Colonic mucosa (tissue), 4 donors: ENCODE results near the gene PIEZO1. TPM values are rescaled to one million over a fixed set of nuclear protein-coding genes. Genes with fewer than 3 reads are reported as not detected.

ENCODE experiments used
- DNase-seq: peaks from one replicate; pipeline ENCODE4 v3.0.0-alpha.2; 2020
- H3K27ac ChIP-seq: fragments of 200-600 bp; one replicate; pipeline ENCODE4 v1.8.0; 2021
- H3K27me3 ChIP-seq: fragments of 200-600 bp; one replicate; pipeline ENCODE4 v1.8.0; 2021
- H3K36me3 ChIP-seq: fragments of 200-600 bp; one replicate; pipeline ENCODE4 v1.8.0; 2021
- H3K4me1 ChIP-seq: fragments of 200-600 bp; one replicate; pipeline ENCODE4 v1.8.0; 2021; ENCODE audit warnings: mild to moderate bottlenecking
- H3K4me3 ChIP-seq: fragments of 200-600 bp; one replicate; pipeline ENCODE4 v1.8.0; 2021
- H3K9ac ChIP-seq, 2 donors: one replicate each; pipeline ENCODE4 v1.7.0; 2013; ENCODE audit warnings: control low read depth in 2 of 2, low read depth in 2 of 2, low read length in 2 of 2
- H3K9me3 ChIP-seq: fragments of 200-600 bp; one replicate; pipeline ENCODE4 v1.8.0; 2021
- intact Hi-C: fragments of 100-400 bp; cut with DNase I; formaldehyde crosslinking; loops from one replicate; pipeline ENCODE4 v1.14.1; 2022
- total RNA-seq, 2 donors: library from RNA; stranded (reverse); fragmentation: NEBNext Ultra II Directional in 1 of 2; extraction: Animal tissue kit (Norgen Biotek cat#: 25700) in 1 of 2; gene quantifications; one replicate each; pipeline ENCODE4 v1.2.1, GENCODE V29; 2021
- TF ChIP-seq, protein P1 (sequence below): fragments of 200-600 bp; IDR thresholded peaks from one replicate; pipeline ENCODE4 v1.8.0; 2022; ENCODE audit warnings: antibody characterized with exemption, mild to moderate bottlenecking
- donor health status: healthy.
- donor health status: DM: no; HTN: no; CAD: no.
- donor health status: DM: no; HTN: no; CAD: no.

The PIEZO1 gene
- total RNA-seq, 2 donors from 2014 or later: 104 to 118 TPM

- no peak for DNase-seq
Observed at GRCh38 chr16:88727871-88728270, 57.1 kb downstream of the PIEZO1 start.

GRCh38 chr16:88726981-88727380 lies 58.0 kb downstream of the PIEZO1 start:
- no peak overlapping the region for H3K9ac ChIP-seq
- H3K36me3 ChIP-seq: peaks cover 51% of the 10 kb centered on the region
- TF ChIP-seq, protein P1, sequence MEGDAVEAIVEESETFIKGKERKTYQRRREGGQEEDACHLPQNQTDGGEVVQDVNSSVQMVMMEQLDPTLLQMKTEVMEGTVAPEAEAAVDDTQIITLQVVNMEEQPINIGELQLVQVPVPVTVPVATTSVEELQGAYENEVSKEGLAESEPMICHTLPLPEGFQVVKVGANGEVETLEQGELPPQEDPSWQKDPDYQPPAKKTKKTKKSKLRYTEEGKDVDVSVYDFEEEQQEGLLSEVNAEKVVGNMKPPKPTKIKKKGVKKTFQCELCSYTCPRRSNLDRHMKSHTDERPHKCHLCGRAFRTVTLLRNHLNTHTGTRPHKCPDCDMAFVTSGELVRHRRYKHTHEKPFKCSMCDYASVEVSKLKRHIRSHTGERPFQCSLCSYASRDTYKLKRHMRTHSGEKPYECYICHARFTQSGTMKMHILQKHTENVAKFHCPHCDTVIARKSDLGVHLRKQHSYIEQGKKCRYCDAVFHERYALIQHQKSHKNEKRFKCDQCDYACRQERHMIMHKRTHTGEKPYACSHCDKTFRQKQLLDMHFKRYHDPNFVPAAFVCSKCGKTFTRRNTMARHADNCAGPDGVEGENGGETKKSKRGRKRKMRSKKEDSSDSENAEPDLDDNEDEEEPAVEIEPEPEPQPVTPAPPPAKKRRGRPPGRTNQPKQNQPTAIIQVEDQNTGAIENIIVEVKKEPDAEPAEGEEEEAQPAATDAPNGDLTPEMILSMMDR: no peak
- H3K4me1 ChIP-seq: no peaks in the 10 kb centered on the region
- intact Hi-C loops: no loop called here
- H3K4me3 ChIP-seq: no peak overlapping the region
- no peaks in the 10 kb centered on the region for H3K27me3 ChIP-seq
- no peak for DNase-seq
- H3K27ac ChIP-seq: no peak overlapping the region
- H3K9me3 ChIP-seq: no peaks in the 10 kb centered on the region

More at GRCh38 chr16:88727871-88728270, 57.1 kb downstream of the PIEZO1 start:
- H3K36me3 ChIP-seq: peaks cover 42% of the 10 kb centered on the region
- no peak overlapping the region for H3K4me3 ChIP-seq
- H3K4me1 ChIP-seq: no peaks in the 10 kb centered on the region
- intact Hi-C loops: no loop called here
- H3K27ac ChIP-seq: no peak overlapping the region
- H3K27me3 ChIP-seq: no peaks in the 10 kb centered on the region
- no peaks in the 10 kb centered on the region for H3K9me3 ChIP-seq
- H3K9ac ChIP-seq: no peak overlapping the region
- TF ChIP-seq, protein P1: no peak

DNA sequence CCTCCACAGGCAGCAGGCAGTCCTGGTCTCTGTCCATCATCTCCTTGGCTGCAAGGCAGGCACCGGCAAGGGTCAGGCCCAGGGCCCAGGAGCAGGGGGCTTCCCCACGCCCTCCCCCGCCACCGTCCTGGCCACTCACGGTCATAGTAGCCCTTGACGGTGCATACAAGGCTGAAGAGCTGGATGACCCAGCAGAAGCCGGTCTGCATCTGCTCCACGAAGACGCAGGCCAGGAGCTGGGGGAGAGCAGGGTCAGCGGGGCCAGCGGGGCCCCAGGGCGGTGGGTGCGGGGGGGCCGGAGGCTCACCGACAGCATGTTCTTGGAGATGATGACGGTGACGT lies 58.6 kb downstream of the PIEZO1 start:
- Histone ChIP-seq H3K9me3 (no peaks in the 10 kb centered on the region), H3K4me1 (no peaks in the 10 kb centered on the region), H3K4me3 (no peak overlapping the region), H3K27me3 (no peaks in the 10 kb centered on the region), H3K27ac (no peak overlapping the region), H3K9ac (no peak overlapping the region), H3K36me3 (peaks cover 50% of the 10 kb centered on the region)
- intact Hi-C loops: no loop called here
- DNase-seq: no peak
- TF ChIP-seq, protein P1: no peak

GRCh38 chr16:88725609-88726407 lies 59.2 kb downstream of the PIEZO1 start:
- TF ChIP-seq, protein P1: no peak
- Histone ChIP-seq H3K4me3 (no peak overlapping the region), H3K4me1 (no peaks in the 10 kb centered on the region), H3K9ac (no peak overlapping the region), H3K36me3 (peaks cover 48% of the 10 kb centered on the region), H3K9me3 (no peaks in the 10 kb centered on the region), H3K27ac (no peak overlapping the region), H3K27me3 (no peaks in the 10 kb centered on the region)
- intact Hi-C loops: no loop called here
- no peak for DNase-seq

DNA sequence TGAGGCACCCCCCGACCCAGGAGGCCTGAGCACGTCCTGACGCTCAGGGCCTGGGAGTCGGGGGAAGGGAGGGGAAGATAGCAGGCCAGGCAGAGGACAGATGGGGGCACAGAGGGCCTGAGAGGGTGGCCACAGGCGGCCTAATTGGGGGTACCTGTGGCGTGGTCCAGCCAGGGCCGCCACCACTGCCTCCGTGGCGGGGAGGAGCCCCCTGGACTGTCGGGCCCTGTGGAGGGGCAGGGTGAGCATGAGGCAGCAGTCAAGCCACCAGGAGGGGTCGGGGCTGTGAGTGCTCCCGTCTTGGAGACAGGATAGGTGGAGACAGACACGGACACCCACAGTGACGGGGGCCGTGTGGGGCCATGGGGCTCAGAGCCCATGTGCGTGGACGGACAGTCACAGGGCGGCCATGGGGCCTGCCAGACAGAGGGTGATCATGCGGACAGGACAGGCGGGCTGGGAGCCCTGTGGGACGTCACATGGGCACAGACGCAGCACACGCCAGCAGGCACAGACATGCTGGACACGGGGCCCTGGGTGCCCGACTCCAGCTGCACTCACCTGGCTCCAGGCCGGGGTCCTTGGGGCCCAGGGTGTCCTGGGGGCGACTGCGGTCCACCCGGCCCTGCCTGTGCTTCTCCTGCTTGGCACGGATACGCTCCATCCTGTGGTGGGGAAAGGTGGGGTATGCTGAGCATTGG lies 60.0 kb downstream of the PIEZO1 start:
- TF ChIP-seq, protein P1: no peak
- H3K27me3 ChIP-seq: no peaks in the 10 kb centered on the region

More for the DNA sequence above, 60.0 kb downstream of the PIEZO1 start:
- no peak overlapping the region for H3K9ac ChIP-seq
- intact Hi-C loops: no loop called here
- peaks cover 48% of the 10 kb centered on the region for H3K36me3 ChIP-seq
- no peak for DNase-seq
- no peak overlapping the region for H3K27ac ChIP-seq
- H3K4me1 ChIP-seq: no peaks in the 10 kb centered on the region
- no peak overlapping the region for H3K4me3 ChIP-seq
- H3K9me3 ChIP-seq: no peaks in the 10 kb centered on the region
